NCI-H345 (cell line): ENCODE measurements around the gene S100A10.

Experiments
- DNase-seq: peaks from one replicate; lab custom pipeline; 2025; lab: John Stamatoyannopoulos, UW

Gene S100A10

GRCh38 chr1:151988405-151988923, 5.2 kb downstream of the S100A10 start:
- no peak for DNase-seq

- no peak for DNase-seq
Observed at GRCh38 chr1:151986501-151987190, 7.0 kb downstream of the S100A10 start.

GRCh38 chr1:151985768-151986167, 7.9 kb downstream of the S100A10 start:
- no peak for DNase-seq

GRCh38 chr1:151985270-151985669, 8.4 kb downstream of the S100A10 start:
- no peak for DNase-seq

GRCh38 chr1:151984313-151984956, 9.2 kb downstream of the S100A10 start:
- no peak for DNase-seq

- no peak for DNase-seq
Observed at GRCh38 chr1:151982300-151983005, 11.2 kb downstream of the S100A10 start.

GRCh38 chr1:151981178-151981525, 12.5 kb downstream of the S100A10 start:
- no peak for DNase-seq

- DNase-seq = no peak
Observed at GRCh38 chr1:151980287-151981177, 13.1 kb downstream of the S100A10 start.

- DNase-seq = no peak
Observed at GRCh38 chr1:151978922-151979321, 14.7 kb downstream of the S100A10 start.

- no peak for DNase-seq
Observed at GRCh38 chr1:151977662-151978230, 15.9 kb downstream of the S100A10 start.

- DNase-seq = no peak
Observed at GRCh38 chr1:151976858-151977257, 16.8 kb downstream of the S100A10 start.

GRCh38 chr1:151976015-151976343, 17.7 kb downstream of the S100A10 start:
- DNase-seq = no peak

- DNase-seq = no peak
Observed at GRCh38 chr1:151975311-151976014, 18.2 kb downstream of the S100A10 start.

GRCh38 chr1:151972542-151973248, 21.0 kb downstream of the S100A10 start:
- no peak for DNase-seq

GRCh38 chr1:151970626-151971025, 23.0 kb downstream of the S100A10 start:
- DNase-seq = no peak

GRCh38 chr1:151970128-151970527, 23.5 kb downstream of the S100A10 start:
- DNase-seq = no peak

GRCh38 chr1:151968791-151969399, 24.8 kb downstream of the S100A10 start:
- no peak for DNase-seq

- DNase-seq = no peak
Observed at GRCh38 chr1:151968058-151968457, 25.6 kb downstream of the S100A10 start.

GRCh38 chr1:151967091-151967490, 26.6 kb downstream of the S100A10 start:
- no peak for DNase-seq

GRCh38 chr1:151966061-151966460, 27.6 kb downstream of the S100A10 start:
- DNase-seq = no peak
